Suprapubic skin (tissue), 3 donors: ENCODE measurements around the gene GNAT2.

Experiments
- CTCF ChIP-seq, 2 donors: fragments of 200-600 bp in 1 of 2; fragments of 450-650 bp in 1 of 2; sonication (generic) in 1 of 2; IDR thresholded peaks; one replicate each; pipeline ENCODE4 v1.5.1; 2016 to 2019; ENCODE audit warnings: antibody characterized with exemption in 2 of 2, mild to moderate bottlenecking in 1 of 2, moderate library complexity in 1 of 2
- POLR2AphosphoS5 ChIP-seq, 3 donors: sonication (generic); formaldehyde crosslinking; IDR thresholded peaks; one replicate each; pipeline ENCODE4 v1.6.1; 2017; ENCODE audit warnings: antibody characterized with exemption in 3 of 3

GRCh38 chr1:109650609-109651008 is 31.2 kb upstream of the GNAT2 start:
- no peak for TF ChIP-seq CTCF (IDR thresholded peaks at IDR 0.05)
- TF ChIP-seq POLR2AphosphoS5 (IDR thresholded peaks at IDR 0.05), result no peak
